ENCODE measurements around the gene TTC22. TPM values are rescaled to one million over a fixed set of nuclear protein-coding genes. Genes with fewer than 3 reads are reported as not detected.
A peak's percentile ranks its signal among the peaks of the same experiment; 100 is the strongest.

TTC22 gene
- total RNA-seq, 1 donor, result under 0.01 TPM

- DNase-seq (ENCODE audit: low read depth), result no peak
- no peak overlapping the region for H3K4me3 ChIP-seq (ENCODE audit: low read depth, low read length)
- no peak for TF ChIP-seq CTCF (IDR thresholded peaks at IDR 0.05; ENCODE audit: insufficient read depth, low read length)
These were observed 34.4 kb downstream of the TTC22 start for GRCh38 chr1:54766726-54767125.

- no peak for TF ChIP-seq CTCF (IDR thresholded peaks at IDR 0.05; ENCODE audit: insufficient read depth, low read length)
- no peak for DNase-seq (ENCODE audit: low read depth)
- peak overlapping the region; percentile 58 for H3K4me3 ChIP-seq (ENCODE audit: low read depth, low read length)
These were observed 36.1 kb downstream of the TTC22 start for GRCh38 chr1:54764922-54765561.

GRCh38 chr1:54764133-54764921 is 36.8 kb downstream of the TTC22 start, which contains the start of gene PARS2:
PARS2 (minus strand) TSS chr1:54764523; CDS start chr1:54759161, 5,362 bp downstream.
- peak within 1 kb of the TSS; percentile 99 for H3K4me3 ChIP-seq (ENCODE audit: low read depth, low read length)
- peak; percentile 100 for DNase-seq (ENCODE audit: low read depth)
- TF ChIP-seq CTCF (IDR thresholded peaks at IDR 0.05; ENCODE audit: insufficient read depth, low read length), result no peak

GRCh38 chr1:54763816-54764132 is 37.3 kb downstream of the TTC22 start:
- TF ChIP-seq CTCF (IDR thresholded peaks at IDR 0.05; ENCODE audit: insufficient read depth, low read length), result no peak
- H3K4me3 ChIP-seq (ENCODE audit: low read depth, low read length), result peak overlapping the region; percentile 99
- DNase-seq (ENCODE audit: low read depth), result no peak

GRCh38 chr1:54758678-54759348 is 42.3 kb downstream of the TTC22 start:
- no peak overlapping the region for H3K4me3 ChIP-seq (ENCODE audit: low read depth, low read length)
- TF ChIP-seq CTCF (IDR thresholded peaks at IDR 0.05; ENCODE audit: insufficient read depth, low read length), result no peak
- DNase-seq (ENCODE audit: low read depth), result no peak

- H3K4me3 ChIP-seq (ENCODE audit: low read depth, low read length), result no peak overlapping the region
- TF ChIP-seq CTCF (IDR thresholded peaks at IDR 0.05; ENCODE audit: insufficient read depth, low read length), result no peak
- no peak for DNase-seq (ENCODE audit: low read depth)
These were observed 43.3 kb downstream of the TTC22 start for GRCh38 chr1:54757833-54758232.
